H1 (cell line): ENCODE measurements around the gene PIP5K1B. TPM values are rescaled to one million over a fixed set of nuclear protein-coding genes. Genes with fewer than 3 reads are reported as not detected.

Experiments used
- CTCF ChIA-PET: fragments of 300-600 bp; sonication (Branson Sonifier 250); formaldehyde crosslinking; loops from one replicate; lab custom pipeline; 2021; ENCODE audit not compliant: partially characterized antibody; lab: Charles Lee
- POLR2A ChIA-PET: fragments of 300-600 bp; sonication (Branson Sonifier 250); formaldehyde crosslinking; loops from one replicate; lab custom pipeline; 2021; ENCODE audit warnings: inconsistent platforms; ENCODE audit not compliant: partially characterized antibody; lab: Charles Lee
- DNase-seq, 2 experiments: peaks; one replicate each; pipeline versions ENCODE4 v3.0.0 to v3.0.0-alpha.2; 2010 to 2022; ENCODE audit warnings: low spot score in 2 of 2, low read depth in 1 of 2, mixed read lengths in 1 of 2
- FAIRE-seq: peaks from 2 replicates; lab custom pipeline; 2011; peaks lifted over from hg19 to GRCh38; lab: Jason Lieb, UNC
- H2AFZ ChIP-seq: 2 replicates; pipeline ENCODE4 v1.8.1; 2012; ENCODE audit warnings: low read length, inconsistent platforms
- H2AK5ac ChIP-seq: 2 replicates; pipeline ENCODE4 v1.6.1; 2013; ENCODE audit warnings: low read depth, low read length
- H2BK120ac ChIP-seq: replicated peaks from 2 replicates; pipeline ENCODE3; 2013; ENCODE audit warnings: low read depth, low read length, inconsistent platforms
- H2BK12ac ChIP-seq: 2 replicates; pipeline ENCODE4 v1.6.1; 2013; ENCODE audit warnings: low read depth, low read length
- H2BK15ac ChIP-seq: 2 replicates; pipeline ENCODE4 v1.6.1; 2013; ENCODE audit warnings: low read length
- H2BK20ac ChIP-seq: 2 replicates; pipeline ENCODE4 v1.6.1; 2013; ENCODE audit warnings: low read length
- H2BK5ac ChIP-seq: 2 replicates; pipeline ENCODE4 v1.6.1; 2013; ENCODE audit warnings: low read depth, low read length
- H3K14ac ChIP-seq: 2 replicates; pipeline ENCODE4 v1.6.1; 2013; ENCODE audit warnings: inconsistent platforms; ENCODE audit not compliant: insufficient read length
- H3K18ac ChIP-seq: 2 replicates; pipeline ENCODE4 v1.6.1; 2013; ENCODE audit warnings: low read length; ENCODE audit errors: extremely low read depth
- H3K23ac ChIP-seq: 2 replicates; pipeline ENCODE4 v1.6.1; 2013; ENCODE audit warnings: inconsistent platforms; ENCODE audit not compliant: insufficient read length
- H3K23me2 ChIP-seq: 2 replicates; pipeline ENCODE4 v1.6.1; 2013; ENCODE audit warnings: low read depth, low read length
- H3K27ac ChIP-seq: 2 replicates; pipeline ENCODE4 v1.6.1; 2011; ENCODE audit warnings: low read depth, low read length, inconsistent platforms
- H3K27me3 ChIP-seq, 4 experiments: replicated peaks in 1 of 4; 1 replicate in 1 of 4; 2 replicates in 3 of 4; pipeline versions ENCODE4 v1.6.1 to v1.8.1; 2011 to 2013; ENCODE audit warnings: low read length in 3 of 4, mild to moderate bottlenecking in 3 of 4, inconsistent platforms in 2 of 4, mixed read lengths in 2 of 4, moderate library complexity in 1 of 4; ENCODE audit not compliant: control insufficient read depth in 3 of 4, insufficient read depth in 3 of 4; ENCODE audit errors: extremely low read depth in 1 of 4
- H3K36me3 ChIP-seq, 4 experiments: 2 replicates each; pipeline versions ENCODE4 v1.6.1 to v1.8.1; 2011 to 2013; ENCODE audit warnings: mild to moderate bottlenecking in 4 of 4, low read length in 3 of 4, moderate library complexity in 2 of 4, control low read depth in 1 of 4, inconsistent platforms in 1 of 4; ENCODE audit not compliant: insufficient read depth in 4 of 4, control insufficient read depth in 2 of 4
- H3K4ac ChIP-seq: replicated peaks from 2 replicates; pipeline ENCODE3; 2013; ENCODE audit warnings: low read length, low read depth, mixed read lengths, inconsistent platforms; ENCODE audit not compliant: insufficient read length
- H3K4me1 ChIP-seq, 4 experiments: replicated peaks in 1 of 4; 1 replicate in 1 of 4; 2 replicates in 3 of 4; pipeline versions ENCODE4 v1.6.1 to v1.8.1; 2011 to 2013; ENCODE audit warnings: low read length in 3 of 4, inconsistent platforms in 2 of 4, mixed read lengths in 1 of 4; ENCODE audit not compliant: insufficient read depth in 4 of 4, control insufficient read depth in 3 of 4
- H3K4me2 ChIP-seq, 2 experiments: 2 replicates each; pipeline versions ENCODE4 v1.6.1 to v1.8.1; 2011 to 2013; ENCODE audit warnings: low read depth in 2 of 2, low read length in 2 of 2, control low read depth in 1 of 2, inconsistent platforms in 1 of 2, mild to moderate bottlenecking in 1 of 2; ENCODE audit not compliant: insufficient read depth in 1 of 2
- H3K4me3 ChIP-seq, 4 experiments: fragments of 200-600, 300-600 bp in 1 of 4; sonication (generic), shearing (Covaris generic), sonication (Bioruptor Twin) in 1 of 4; 2 replicates each; pipeline versions ENCODE4 v1.5.1 to v1.8.1; 2011 to 2016; ENCODE audit warnings: low read length in 4 of 4, low read depth in 3 of 4, control low read depth in 2 of 4, inconsistent platforms in 2 of 4, mild to moderate bottlenecking in 2 of 4, mixed read lengths in 1 of 4, moderate library complexity in 1 of 4; ENCODE audit not compliant: insufficient read depth in 2 of 4; ENCODE audit errors: extremely low read depth in 1 of 4
- H3K56ac ChIP-seq: replicated peaks from 2 replicates; pipeline ENCODE3; 2013; ENCODE audit warnings: low read depth, mild to moderate bottlenecking, mixed read lengths, low read length, inconsistent platforms; ENCODE audit not compliant: insufficient read length
- H3K79me1 ChIP-seq: 2 replicates; pipeline ENCODE4 v1.6.1; 2013; ENCODE audit warnings: low read depth, low read length, control low read depth
- H3K79me2 ChIP-seq, 2 experiments: 2 replicates each; pipeline versions ENCODE4 v1.6.1 to v1.8.1; 2012 to 2013; ENCODE audit warnings: low read length in 2 of 2, mild to moderate bottlenecking in 2 of 2, inconsistent platforms in 1 of 2; ENCODE audit not compliant: insufficient read depth in 2 of 2, control insufficient read depth in 1 of 2
- H3K9ac ChIP-seq, 4 experiments: replicated peaks in 1 of 4; 1 replicate in 1 of 4; 2 replicates in 3 of 4; pipeline versions ENCODE4 v1.6.1 to v1.8.1; 2011 to 2013; ENCODE audit warnings: low read depth in 3 of 4, low read length in 3 of 4, control low read depth in 2 of 4, mild to moderate bottlenecking in 2 of 4, moderate library complexity in 2 of 4, inconsistent platforms in 1 of 4; ENCODE audit errors: extremely low read depth in 1 of 4
- H3K9me3 ChIP-seq, 2 experiments: 2 replicates each; pipeline versions ENCODE4 v1.6.1 to v1.8.1; 2012 to 2013; ENCODE audit warnings: mild to moderate bottlenecking in 2 of 2, moderate library complexity in 2 of 2, control low read depth in 1 of 2, inconsistent platforms in 1 of 2, low read depth in 1 of 2, low read length in 1 of 2, mixed read lengths in 1 of 2; ENCODE audit not compliant: insufficient read depth in 2 of 2
- H4K20me1 ChIP-seq, 2 experiments: replicated peaks in 1 of 2; 2 replicates each; pipeline versions ENCODE3 to v1.8.1; 2011 to 2013; ENCODE audit warnings: inconsistent platforms in 2 of 2, low read length in 2 of 2, mild to moderate bottlenecking in 1 of 2; ENCODE audit not compliant: insufficient read depth in 2 of 2, control insufficient read depth in 1 of 2
- H4K5ac ChIP-seq: 2 replicates; pipeline ENCODE4 v1.6.1; 2013; ENCODE audit warnings: low read length, low read depth, mixed read lengths, inconsistent platforms; ENCODE audit not compliant: insufficient read length
- H4K8ac ChIP-seq: 2 replicates; pipeline ENCODE4 v1.8.0; 2013; ENCODE audit warnings: mild to moderate bottlenecking, moderate library complexity, low read length, inconsistent platforms; ENCODE audit not compliant: insufficient read depth; ENCODE audit errors: extremely low read depth
- H4K91ac ChIP-seq: replicated peaks from 2 replicates; pipeline ENCODE3; 2013; ENCODE audit warnings: low read length, mixed read lengths, inconsistent platforms; ENCODE audit not compliant: insufficient read length
- CEBPB ChIP-seq: IDR thresholded peaks from 2 replicates; pipeline ENCODE4 v1.6.1; 2012; ENCODE audit warnings: low read depth, low read length
- CHD2 ChIP-seq: IDR thresholded peaks from 2 replicates; pipeline ENCODE4 v1.6.1; 2012; ENCODE audit warnings: low read length, improper control_type of control experiment
- EP300 ChIP-seq, 2 experiments: IDR thresholded peaks; 1 replicate in 1 of 2; 2 replicates in 1 of 2; pipeline ENCODE4 v1.6.1; 2011 to 2012; ENCODE audit warnings: low read depth in 2 of 2, low read length in 2 of 2, mild to moderate bottlenecking in 2 of 2, borderline replicate concordance in 1 of 2, inconsistent platforms in 1 of 2, moderate library complexity in 1 of 2
- POLR2AphosphoS5 ChIP-seq: IDR thresholded peaks from 2 replicates; pipeline ENCODE4 v1.6.1; 2011; ENCODE audit warnings: low read depth, low read length
- POU5F1 ChIP-seq: IDR thresholded peaks from 2 replicates; pipeline ENCODE4 v1.6.1; 2011; ENCODE audit warnings: low read depth, mild to moderate bottlenecking, low read length, moderate library complexity
- SAP30 ChIP-seq: fragments of 300-600 bp; sonication (generic); IDR thresholded peaks from 2 replicates; pipeline ENCODE4 v1.7.1; 2012; ENCODE audit warnings: low read length, moderate library complexity, mild to moderate bottlenecking, inconsistent platforms; ENCODE audit not compliant: insufficient read depth, insufficient replicate concordance
- TCF12 ChIP-seq: IDR thresholded peaks from 2 replicates; pipeline ENCODE4 v1.6.1; 2011; ENCODE audit warnings: low read depth, mild to moderate bottlenecking, low read length
- WGBS, 2 experiments: shearing (Covaris generic) in 1 of 2; methylation state at CpG; one replicate each; pipeline versions ENCODE4 v1.1.6 to v1.1.7; 2013 to 2015; ENCODE audit warnings: low lambda C conversion rate in 2 of 2, mixed read lengths in 2 of 2, inconsistent platforms in 1 of 2, low coverage in 1 of 2, missing lambda C conversion rate in 1 of 2; ENCODE audit not compliant: insufficient replicate concordance in 2 of 2, insufficient coverage in 1 of 2, insufficient read length in 1 of 2; ENCODE audit errors: extremely low coverage in 1 of 2, missing lambda C conversion rate in 1 of 2; 5-methylcytosine and 5-hydroxymethylcytosine counted together
- polyA plus RNA-seq, 7 experiments: library from polyadenylated mRNA; depleted of rRNA in 3 of 7; stranded (reverse) in 5 of 7; unstranded in 2 of 7; fragments of >200 nt in 5 of 7; fragments of 200-250 nt in 2 of 7; gene quantifications; 1 replicate in 5 of 7; 2 replicates in 1 of 7; 4 replicates in 1 of 7; pipeline versions ENCODE4 v1.2.1 to v1.2.3, GENCODE V29; 2011 to 2013; ENCODE audit warnings: missing spikeins in 2 of 7, mixed read lengths in 2 of 7
- total RNA-seq: library from RNA; stranded (reverse); fragmentation: NEBNext Ultra II Directional; extraction: Animal tissue kit (Norgen Biotek cat#: 25700); gene quantifications from 2 replicates; pipeline ENCODE4 v1.2.1, GENCODE V29; 2021

PIP5K1B gene
- total and polyA plus RNA-seq, 2 of the 8 experiments (the other 6 are each of a cell fraction or from before 2014, with no cell fraction given): 4.7 to 7.7 TPM

GRCh38 chr9:68750255-68750654, 45.2 kb downstream of the PIP5K1B start:
- ChIA-PET POLR2A (no interaction called here), CTCF (interaction anchor here (1.2 to 1.5 kb wide), 5 partner anchors 14 to 253 kb away, joined by 3 read pairs; no protein-coding TSS in a partner anchor)
- Histone ChIP-seq H2BK15ac (no peak overlapping the region), H3K27ac (no peak overlapping the region), H3K36me3 (no peaks in the 10 kb centered on the region), H3K4me2 (no peak overlapping the region), H4K8ac (no peak overlapping the region), H3K9ac (no peak overlapping the region), H3K23ac (no peak overlapping the region), H2BK5ac (no peak overlapping the region), H2AFZ (no peak overlapping the region), H4K5ac (no peak overlapping the region), H3K56ac (no peak overlapping the region), H4K91ac (no peak overlapping the region), H3K27me3 (no peaks in the 10 kb centered on the region), H3K79me1 (no peaks in the 10 kb centered on the region), H3K4me1 (peaks cover 0 to 7% (median 2%) of the 10 kb centered on the region in 4 experiments; a peak in 4 of 7 replicates), H3K79me2 (no peaks in the 10 kb centered on the region), H3K4ac (no peak overlapping the region), H3K23me2 (no peaks in the 10 kb centered on the region), H2BK120ac (no peak overlapping the region), H2BK20ac (no peak overlapping the region), H3K9me3 (no peaks in the 10 kb centered on the region), H4K20me1 (no peaks in the 10 kb centered on the region), H3K4me3 (no peak overlapping the region), H2AK5ac (no peak overlapping the region), H3K14ac (no peak overlapping the region), H3K18ac (no peak overlapping the region), H2BK12ac (no peak overlapping the region)
- WGBS, 2 experiments: 88% methylated on average over 6 of the region's 6 CpGs; no CpG with 5 or more reads in 1 of the 2 experiments
- no peak for DNase-seq
- no peak for TF ChIP-seq CEBPB
- TF ChIP-seq EP300 (IDR thresholded peaks at IDR 0.05; ENCODE audit: borderline replicate concordance in 1 of 2, low read depth in 2 of 2, low read length in 2 of 2): no peak
- no peak for TF ChIP-seq TCF12
- no peak for TF ChIP-seq SAP30
- no peak for TF ChIP-seq POU5F1
- TF ChIP-seq POLR2AphosphoS5: no peak
- no peak for TF ChIP-seq CHD2
- no peak for FAIRE-seq
